Colon (tissue), 2 donors: Measurements from ENCODE around the gene ZDHHC7.

Experiments used
- FAIRE-seq: peaks from 2 replicates; lab custom pipeline; 2012; peaks lifted over from hg19 to GRCh38; lab: Jason Lieb, UNC
- donor health status: control.
- donor health status: control.

Gene ZDHHC7

DNA sequence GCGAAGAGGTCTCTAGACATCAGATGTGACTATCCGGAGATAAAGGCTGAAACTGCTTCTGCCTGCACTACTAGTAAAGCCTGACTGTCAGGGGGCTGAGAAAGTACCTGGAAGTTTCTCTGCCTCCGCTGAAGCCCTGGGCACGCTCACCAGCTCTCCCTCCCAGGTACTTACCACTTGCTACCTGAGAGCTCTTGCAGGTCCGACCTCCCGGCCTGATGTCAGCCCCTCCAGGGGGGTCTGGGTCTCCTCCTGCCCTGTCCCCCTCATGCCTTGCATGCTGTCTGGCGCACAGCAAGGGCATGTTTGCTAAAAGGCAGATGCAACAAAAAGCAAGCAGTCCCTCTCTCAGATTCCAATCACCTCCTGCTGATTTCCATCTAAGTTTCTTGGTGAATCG lies 17.4 kb downstream of the ZDHHC7 start:
- no peak for FAIRE-seq

GRCh38 chr16:84992717-84993075 lies 18.6 kb downstream of the ZDHHC7 start:
- FAIRE-seq: no peak

GRCh38 chr16:84990782-84991181 lies 20.6 kb downstream of the ZDHHC7 start:
- FAIRE-seq: no peak

GRCh38 chr16:84989749-84990620 lies 21.4 kb downstream of the ZDHHC7 start:
- no peak for FAIRE-seq

DNA sequence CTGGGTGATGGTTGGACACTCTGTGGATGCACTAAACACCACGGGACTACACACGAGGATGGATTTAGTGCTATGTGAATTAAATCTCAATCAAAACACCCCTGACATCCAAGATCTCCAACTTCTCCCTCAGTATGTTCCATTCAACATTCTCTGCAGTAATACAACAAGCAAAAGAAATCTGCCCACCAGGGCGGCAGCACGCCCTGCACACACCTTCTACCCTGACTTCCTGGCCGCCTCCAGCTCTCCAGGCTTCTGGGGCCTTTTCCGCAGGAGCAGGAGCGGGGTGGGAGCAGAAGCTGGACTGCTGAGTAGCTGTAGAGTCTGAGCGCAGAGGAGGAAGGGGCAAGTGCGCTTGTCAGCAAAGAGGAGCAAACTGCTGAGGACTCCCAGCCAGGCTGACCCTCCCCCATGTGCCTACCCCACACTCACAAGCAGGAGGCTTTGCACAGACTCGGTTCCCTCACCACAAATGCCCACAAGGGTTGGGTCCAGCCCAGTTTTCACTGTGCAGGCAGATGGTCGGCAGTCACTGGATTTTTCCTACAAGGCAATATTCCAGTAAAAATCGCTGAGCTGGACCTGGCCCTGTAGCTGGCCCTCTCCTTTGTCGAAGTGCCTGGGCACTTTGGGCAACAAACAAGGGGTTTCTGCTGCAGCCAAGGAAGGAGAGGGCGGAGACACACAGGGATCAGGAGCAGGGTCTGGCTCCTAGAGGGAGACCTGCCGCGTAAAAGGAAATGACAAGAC lies 22.8 kb downstream of the ZDHHC7 start:
- FAIRE-seq: no peak

GRCh38 chr16:84986879-84987278 lies 24.5 kb downstream of the ZDHHC7 start:
- FAIRE-seq: no peak

DNA sequence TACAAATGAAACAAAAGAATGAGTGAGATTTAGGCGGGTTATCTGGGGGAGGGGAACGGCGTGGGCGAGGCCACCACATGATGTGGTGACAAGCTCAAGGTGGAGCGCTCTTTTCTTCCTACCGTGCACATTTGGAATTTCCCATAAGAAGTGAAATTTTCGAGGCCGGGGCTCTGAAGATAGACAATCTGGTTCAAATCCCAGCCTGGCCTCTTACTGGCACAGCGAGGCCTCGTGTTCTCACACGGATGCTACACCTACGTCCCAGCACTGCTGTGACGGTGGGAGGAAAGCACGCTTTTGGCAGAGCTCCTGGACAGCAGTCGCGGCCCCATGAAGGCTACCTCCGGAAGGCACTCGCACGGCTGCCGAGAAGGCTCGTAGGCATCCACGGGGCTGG lies 25.2 kb downstream of the ZDHHC7 start:
- FAIRE-seq: no peak

- FAIRE-seq: no peak
Measured at GRCh38 chr16:84985079-84986065, 26.0 kb downstream of the ZDHHC7 start.

DNA sequence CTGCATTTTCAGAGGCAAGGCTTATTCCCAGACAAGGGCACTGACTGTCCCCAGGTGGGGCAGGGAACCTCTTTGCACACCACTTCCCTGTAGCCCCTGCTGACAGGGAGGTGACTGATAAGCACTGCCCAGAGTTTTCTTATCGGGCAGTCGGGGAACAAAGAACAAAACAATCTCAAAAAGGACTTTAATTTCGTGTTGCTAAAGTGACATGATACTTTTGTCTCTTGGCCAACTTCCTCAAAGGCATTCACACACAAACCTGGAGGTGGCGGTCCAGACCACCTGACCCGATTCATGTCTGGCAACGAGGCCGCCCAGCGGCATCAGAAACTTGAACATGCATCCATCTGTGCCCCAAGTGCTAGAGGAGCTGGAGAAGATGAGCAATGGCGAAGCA lies 28.9 kb downstream of the ZDHHC7 start:
- no peak for FAIRE-seq

GRCh38 chr16:84979516-84979915 lies 31.8 kb downstream of the ZDHHC7 start:
- no peak for FAIRE-seq

- no peak for FAIRE-seq
Measured at GRCh38 chr16:84976644-84977400, 34.5 kb downstream of the ZDHHC7 start.

GRCh38 chr16:84975522-84975921 lies 35.8 kb downstream of the ZDHHC7 start:
- no peak for FAIRE-seq

DNA sequence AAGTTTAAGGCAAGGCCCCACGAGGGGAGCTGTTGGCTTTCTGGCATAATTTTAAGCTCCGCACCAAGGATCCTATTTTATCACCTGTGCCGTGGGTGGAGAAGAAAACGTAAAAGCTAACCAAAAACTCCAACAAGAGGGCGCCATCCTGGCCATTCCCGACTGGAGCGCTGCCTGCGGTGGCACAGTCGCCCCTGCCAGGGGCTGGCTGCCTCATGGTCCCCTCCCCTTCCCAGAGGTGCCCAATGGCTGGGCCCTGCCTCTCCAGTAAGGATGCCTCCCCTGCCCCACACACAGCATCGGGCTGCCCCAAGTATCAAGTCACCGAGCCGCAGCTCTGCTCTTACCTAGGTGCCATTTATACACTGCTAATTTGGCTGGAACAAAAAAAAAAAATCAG lies 36.3 kb downstream of the ZDHHC7 start:
- FAIRE-seq: no peak

- FAIRE-seq: no peak
Measured at GRCh38 chr16:84973776-84974523, 37.4 kb downstream of the ZDHHC7 start.

DNA sequence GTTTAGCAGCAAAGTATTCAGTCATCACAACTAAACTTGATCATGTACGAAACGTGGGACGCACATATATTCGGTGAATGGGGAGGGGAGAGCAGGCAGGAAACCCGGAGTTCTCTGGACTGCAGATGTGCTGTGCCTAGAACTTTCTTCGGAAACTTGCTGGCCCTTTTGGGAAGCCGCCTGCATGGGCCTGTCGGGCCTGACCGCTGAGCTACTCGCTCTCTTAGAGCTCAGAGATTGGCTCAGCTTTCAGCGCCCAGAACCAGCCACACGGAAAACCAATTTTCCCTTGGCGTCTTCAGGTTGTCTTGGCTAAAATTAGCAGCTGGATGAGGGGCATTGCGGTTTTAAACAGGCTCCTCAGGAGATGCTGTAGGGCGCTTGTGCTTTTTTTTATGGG lies 38.1 kb downstream of the ZDHHC7 start:
- FAIRE-seq: no peak

DNA sequence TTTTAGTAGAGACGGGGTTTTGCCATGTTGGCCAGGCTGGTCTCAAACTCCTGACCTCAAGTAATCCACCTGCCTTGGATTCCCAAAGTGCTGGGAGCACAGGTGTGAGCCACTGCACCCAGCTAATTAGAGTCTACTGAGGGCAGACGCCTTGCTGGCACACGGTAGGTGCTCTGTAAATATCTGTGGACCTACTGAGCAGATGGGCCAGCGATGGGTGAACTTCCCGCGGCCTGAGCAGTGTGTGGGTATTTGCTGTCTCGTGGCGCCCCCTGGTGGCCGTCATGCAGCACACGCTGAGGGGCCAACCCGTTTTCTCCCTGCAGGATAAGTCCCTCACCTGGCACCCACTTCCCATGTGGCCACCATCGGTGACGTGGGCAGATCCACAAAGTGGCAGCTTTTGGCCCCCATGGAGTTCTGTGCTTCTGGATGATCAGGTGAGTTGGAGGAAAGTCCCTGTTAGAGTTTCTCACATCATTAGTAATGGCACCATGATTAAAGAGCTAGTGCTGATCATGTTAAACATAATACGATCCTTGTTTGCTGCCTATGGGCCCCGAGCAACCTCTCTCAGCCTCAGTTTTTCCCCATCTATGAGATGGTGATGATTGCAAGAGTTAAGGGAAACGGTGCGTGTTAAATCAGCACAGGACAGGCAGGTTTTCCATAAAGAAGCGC lies 40.7 kb downstream of the ZDHHC7 start:
- no peak for FAIRE-seq

DNA sequence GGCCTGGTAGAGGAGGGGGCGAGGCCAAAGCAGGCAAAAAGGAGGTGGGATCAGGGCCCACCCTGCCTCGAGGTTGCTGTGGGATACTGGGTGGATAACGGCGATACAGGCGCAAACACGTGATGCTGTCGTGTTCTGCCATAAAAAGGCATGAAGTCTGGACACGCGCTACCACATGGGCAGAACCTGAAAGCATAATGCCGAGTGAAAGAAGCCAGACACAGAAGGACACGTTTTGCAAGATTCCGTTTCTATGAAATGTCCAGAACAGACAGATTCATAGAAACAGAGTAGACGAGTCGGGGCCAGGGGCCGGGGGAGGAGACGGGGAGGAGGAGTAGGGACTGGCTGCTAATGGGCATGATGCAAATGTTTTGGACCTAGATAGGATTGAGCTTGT lies 43.5 kb downstream of the ZDHHC7 start:
- FAIRE-seq: no peak

GRCh38 chr16:84965428-84966415 lies 45.6 kb downstream of the ZDHHC7 start:
- no peak for FAIRE-seq
